Suprapubic skin (tissue), 3 donors: ENCODE data around the gene PIP5K1C.

Experiments
- EP300 ChIP-seq: sonication (generic); formaldehyde crosslinking; IDR thresholded peaks from one replicate; pipeline ENCODE4 v1.6.1; 2017; ENCODE audit warnings: antibody characterized with exemption
- TF ChIP-seq, protein P1 (sequence below), 2 donors: fragments of 200-600 bp in 1 of 2; fragments of 450-650 bp in 1 of 2; sonication (generic) in 1 of 2; IDR thresholded peaks; one replicate each; pipeline ENCODE4 v1.5.1; 2016 to 2019; ENCODE audit warnings: antibody characterized with exemption in 2 of 2, mild to moderate bottlenecking in 1 of 2, moderate library complexity in 1 of 2

DNA sequence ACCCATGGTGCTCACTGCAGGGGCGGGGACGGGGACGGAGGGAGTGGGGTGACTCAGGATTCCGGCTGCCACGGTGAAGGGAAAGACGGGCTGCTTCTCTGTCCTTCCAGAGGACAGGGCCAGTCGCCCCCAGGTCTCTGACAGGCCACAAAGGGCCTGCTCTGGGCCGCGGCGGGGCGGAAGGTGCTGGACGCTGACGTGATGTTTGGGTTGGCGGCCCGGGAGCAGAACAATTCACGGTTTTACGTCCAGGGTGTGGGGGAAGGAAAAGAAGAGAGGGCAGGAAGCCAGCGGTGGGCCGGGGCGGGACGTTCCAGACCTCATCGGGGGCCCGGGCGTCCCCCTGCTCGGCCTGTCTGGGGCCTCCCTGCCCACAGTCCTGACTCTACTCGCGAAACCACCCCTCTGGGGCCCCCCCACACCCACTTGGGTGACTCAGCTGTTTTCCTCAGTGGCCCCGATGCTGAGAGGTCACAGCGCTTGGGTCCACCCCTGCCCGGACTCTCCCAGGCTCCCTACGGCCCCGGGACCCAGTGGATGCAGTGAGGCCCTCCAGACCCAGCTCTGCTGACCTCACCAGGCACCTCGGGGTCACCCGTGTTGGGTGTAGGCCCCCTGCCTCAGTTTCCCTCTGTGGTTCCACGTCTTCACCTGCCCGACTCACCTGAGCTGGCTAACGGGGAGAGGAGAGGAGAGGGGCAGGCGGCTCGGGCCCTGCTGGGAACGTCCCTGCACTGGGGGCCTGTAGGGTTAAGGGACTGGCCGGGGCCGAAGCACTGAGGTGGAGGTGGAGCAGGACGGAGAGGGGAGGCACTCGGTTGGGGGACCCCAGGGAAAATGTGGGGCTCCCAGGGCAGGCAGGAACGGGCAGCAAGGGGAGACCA, 29.2 kb downstream of the PIP5K1C start:
- TF ChIP-seq, protein P1, sequence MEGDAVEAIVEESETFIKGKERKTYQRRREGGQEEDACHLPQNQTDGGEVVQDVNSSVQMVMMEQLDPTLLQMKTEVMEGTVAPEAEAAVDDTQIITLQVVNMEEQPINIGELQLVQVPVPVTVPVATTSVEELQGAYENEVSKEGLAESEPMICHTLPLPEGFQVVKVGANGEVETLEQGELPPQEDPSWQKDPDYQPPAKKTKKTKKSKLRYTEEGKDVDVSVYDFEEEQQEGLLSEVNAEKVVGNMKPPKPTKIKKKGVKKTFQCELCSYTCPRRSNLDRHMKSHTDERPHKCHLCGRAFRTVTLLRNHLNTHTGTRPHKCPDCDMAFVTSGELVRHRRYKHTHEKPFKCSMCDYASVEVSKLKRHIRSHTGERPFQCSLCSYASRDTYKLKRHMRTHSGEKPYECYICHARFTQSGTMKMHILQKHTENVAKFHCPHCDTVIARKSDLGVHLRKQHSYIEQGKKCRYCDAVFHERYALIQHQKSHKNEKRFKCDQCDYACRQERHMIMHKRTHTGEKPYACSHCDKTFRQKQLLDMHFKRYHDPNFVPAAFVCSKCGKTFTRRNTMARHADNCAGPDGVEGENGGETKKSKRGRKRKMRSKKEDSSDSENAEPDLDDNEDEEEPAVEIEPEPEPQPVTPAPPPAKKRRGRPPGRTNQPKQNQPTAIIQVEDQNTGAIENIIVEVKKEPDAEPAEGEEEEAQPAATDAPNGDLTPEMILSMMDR (IDR thresholded peaks at IDR 0.05), result no peak
- TF ChIP-seq EP300, result no peak
